ENCODE measurements around the gene LRRN4.
"Not testable (repeated sequence)": the region's sequence is repeated elsewhere in the genome, so short reads cannot be mapped to it uniquely, and the experiment has no call there.

Gene LRRN4

DNA sequence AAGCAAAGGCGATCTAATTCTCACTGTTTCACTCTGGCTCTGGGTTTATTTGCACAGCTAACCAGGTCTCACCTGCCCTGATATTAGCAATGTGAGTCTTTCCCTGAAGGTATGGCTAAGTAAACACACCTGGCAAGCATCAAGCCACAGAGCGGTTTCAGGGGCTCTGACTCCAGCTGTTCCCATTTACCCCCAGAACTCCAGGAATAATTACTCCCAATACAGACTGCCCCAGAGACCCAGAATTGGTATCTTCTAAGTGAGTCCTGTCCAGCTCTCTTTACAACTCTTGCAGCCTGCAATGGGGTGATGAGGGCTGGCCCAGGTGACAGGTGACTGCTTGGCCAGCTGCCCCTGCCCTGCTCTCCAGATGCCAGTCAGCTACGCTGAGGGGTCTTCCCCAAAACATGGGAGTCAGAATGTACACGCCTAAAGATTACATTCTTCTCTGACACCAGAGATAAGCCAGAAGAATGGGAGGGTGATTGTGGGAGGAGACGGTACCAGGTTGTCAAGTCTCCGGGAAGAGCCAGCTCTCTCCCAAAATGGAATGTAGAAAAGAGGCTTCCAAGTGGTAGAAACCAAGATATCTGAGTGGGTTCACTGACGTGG lies 4.9 kb upstream of the LRRN4 start:
- no peak for DNase-seq (ENCODE audit: low spot score)

DNA sequence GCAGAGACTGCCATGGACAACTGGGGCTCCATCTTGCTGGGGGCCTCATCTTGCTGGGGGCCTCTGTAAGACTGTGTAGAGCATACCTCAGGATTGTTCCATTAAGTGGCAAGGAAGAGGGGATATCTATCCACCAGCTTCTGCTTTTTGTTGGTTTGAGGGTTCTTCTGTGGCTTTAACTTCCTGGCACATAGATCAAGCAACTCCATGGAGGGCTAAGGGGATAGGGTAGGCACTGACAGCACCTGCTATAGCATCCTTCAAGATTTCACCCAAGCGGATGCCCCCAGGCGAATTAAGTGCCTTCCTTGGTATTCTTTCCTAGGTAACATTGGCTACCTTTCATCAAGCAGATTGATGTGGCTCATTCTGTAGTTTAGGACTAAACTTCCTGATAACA lies 3.8 kb upstream of the LRRN4 start:
- no peak for DNase-seq (ENCODE audit: low spot score)

DNA sequence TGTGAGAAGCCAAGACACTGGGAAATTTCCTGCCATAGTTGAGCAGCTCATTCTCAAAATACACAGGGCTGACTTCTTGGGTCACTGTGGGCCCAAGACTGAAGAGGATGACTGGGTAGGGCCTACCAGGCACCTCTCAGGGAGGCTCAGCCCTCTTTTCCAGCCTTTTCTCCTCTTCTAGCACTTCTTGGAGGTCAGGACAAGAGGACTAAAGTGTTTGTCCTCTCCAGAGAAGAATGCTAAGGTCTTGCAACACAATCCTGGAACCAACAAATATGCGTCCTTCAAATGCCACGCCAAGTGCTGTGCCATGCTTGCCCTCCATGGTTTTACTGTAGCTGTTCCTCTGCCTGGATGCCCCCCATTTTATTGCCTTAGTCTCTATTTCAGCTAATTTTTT lies 3.3 kb upstream of the LRRN4 start:
- no peak for DNase-seq (ENCODE audit: low spot score)

DNA sequence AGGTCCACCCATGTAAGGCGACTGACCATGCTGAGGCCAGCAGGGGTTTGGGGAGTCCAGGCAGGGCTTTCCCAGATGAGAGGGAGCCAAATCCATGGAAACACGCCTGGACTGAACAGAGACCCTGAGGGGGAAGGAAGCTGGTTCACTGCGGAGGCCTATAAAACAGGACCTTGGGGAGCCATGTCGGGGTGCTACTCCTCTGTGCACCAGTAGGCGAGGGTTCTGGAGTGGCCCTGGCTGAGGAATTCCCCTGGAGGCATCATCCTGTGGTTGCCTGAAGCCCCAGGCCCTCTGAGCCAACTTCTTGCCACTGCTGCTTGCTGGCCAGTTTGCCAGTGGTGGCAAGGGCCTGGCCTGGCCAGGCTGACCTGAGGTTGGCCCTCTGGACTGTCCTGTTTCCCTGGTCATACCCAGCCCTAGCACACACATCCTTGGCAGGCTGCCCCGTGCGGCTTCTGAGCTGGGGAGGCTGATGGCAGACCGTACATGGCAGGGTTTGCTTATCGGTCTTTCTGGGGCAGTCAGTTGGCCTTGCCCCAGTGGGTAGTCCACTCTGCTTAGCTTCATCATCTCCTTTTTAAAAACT lies 2.2 kb upstream of the LRRN4 start:
- no peak for DNase-seq (ENCODE audit: low spot score)

DNA sequence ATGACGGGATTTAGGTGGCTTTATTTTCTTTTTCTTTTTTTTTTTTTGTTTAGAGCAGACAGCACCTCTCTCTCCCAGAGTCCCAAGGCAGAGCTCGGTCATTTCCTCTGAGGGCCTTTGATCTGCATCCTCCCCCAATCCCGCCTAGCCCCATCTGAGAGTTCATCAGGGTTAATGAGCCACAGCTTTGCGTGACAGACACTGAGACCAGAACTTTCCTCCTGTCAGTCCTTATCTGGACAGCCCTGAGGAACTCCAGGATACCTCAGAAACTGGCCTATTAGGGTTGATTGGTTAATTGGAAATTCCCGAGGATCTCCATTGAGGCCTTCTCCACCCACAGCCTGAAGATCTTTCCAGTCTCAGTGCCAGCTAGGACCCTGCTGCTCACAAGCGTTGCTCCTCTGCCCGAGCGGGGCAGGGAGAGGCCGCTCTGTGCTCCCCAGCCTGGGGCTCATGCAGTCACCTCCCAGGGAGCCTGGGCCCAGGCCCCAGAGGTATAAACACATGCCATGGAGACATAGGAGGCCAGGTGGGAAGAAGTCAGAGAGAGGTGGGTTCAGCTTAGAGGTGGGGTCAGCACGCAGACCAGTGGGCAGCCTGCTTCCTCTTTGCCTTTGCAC lies 1.4 kb upstream of the LRRN4 start:
- no peak for DNase-seq (ENCODE audit: low spot score)

DNA sequence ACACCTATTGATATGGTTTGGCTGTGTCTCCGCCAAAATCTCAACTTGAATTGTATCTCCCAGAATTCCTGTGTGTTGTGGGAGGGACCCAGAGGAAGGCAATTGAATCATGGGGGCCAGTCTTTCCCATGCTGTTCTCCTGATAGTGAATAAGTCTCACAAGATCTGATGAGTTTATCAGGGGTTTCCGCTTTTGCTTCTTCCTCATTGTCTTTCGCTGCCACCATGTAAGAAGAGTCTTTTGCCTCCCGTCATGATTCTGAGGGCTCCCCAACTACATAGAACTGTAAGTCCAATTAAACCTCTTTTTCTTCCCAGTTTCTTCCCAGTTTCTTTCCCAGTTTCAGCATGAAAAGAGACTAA lies 810 bp upstream of the LRRN4 start:
- not testable (repeated sequence) for DNase-seq (ENCODE audit: low spot score)

DNA sequence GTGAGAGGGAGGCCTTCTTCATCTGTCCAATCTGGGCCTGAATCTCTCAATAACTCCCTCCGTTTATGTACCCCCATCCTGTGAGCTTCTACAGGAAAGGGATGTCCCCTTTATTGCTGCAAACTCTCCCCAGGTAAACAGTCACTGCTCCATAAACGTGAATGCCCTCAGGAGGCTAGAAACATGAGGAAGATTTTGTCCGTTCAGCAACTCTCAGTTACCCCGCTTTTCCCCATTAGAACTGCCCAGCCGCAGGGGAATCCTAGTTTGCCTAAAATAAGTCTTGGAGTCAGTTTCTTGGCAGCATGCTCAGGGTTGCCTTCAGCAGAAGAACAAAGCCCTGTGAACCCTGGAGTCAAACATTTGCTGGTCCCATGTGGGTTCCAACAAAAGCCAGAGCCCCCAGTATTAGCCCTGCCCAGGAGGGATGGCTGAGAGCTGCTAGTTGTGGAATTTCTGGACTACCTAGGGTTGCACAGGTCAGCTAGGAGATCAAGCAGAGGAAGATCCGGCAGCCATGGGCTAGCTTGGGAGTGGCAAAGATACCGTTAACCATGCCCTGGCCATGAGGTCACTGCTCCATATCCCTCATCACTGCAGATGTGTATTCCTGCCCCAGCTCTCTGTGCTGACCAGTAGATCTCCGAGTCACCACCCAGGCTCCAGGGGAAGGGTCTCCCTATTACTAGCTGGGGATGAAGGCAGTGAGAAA lies 640 bp downstream of the LRRN4 start:
- DNase-seq (ENCODE audit: low spot score), result no peak

DNA sequence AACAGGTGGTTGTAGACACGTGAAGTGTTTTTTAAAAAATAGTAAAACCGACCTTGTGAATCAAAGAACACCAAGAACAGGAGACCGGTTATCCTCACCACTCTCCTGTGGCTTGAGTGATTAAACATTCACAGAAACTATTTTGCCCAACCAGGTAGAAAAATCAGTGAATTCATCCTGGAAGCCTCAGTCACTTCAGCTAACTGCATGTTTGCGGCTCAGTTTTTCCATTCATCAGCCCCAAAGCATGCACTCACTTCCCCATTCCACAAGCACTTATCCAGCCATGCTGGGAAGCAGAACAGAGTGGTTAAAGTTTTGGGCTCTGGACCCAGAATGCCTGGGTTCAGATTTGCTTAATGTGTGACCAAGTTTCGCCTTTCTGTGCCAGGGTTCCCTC lies 2.4 kb downstream of the LRRN4 start:
- no peak for DNase-seq (ENCODE audit: low spot score)

DNA sequence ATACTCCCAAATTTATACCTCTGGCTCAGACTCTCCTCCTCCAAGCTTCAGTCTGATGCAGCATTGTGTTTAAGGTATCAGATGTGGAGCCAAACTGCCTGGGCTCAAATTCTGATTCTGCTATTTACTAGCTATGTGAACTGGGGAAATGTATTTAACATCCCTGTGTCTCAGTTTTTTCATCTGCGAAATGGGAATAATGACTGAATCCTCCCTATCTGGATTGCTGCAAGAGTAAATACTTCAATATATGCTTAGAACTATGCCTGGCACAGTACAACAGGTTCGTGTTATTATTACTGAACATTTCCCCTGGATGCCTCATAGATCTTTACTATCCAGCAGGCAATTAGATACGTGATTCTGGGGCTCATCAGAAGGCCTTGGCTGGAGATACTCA lies 5.5 kb downstream of the LRRN4 start:
- no peak for DNase-seq (ENCODE audit: low spot score)

DNA sequence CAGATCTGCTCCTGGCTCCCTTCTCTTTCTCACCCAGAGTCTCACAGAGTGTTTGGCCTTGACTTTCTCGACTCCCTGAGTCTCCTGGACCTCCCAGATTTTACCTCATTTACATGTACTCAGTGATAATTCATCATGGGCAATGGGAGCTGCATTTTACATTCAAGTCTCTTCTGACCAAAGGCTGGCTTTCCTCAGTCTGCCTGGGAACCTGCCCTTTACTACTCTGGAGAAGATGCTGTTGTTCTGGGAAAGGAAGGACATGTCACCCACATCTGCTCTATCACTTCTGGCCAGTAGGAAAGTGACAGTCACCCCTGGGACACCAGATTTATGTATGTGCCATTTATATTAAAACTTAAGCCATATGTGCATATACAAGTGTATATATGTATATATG lies 7.4 kb downstream of the LRRN4 start:
- DNase-seq (ENCODE audit: low spot score), result no peak

DNA sequence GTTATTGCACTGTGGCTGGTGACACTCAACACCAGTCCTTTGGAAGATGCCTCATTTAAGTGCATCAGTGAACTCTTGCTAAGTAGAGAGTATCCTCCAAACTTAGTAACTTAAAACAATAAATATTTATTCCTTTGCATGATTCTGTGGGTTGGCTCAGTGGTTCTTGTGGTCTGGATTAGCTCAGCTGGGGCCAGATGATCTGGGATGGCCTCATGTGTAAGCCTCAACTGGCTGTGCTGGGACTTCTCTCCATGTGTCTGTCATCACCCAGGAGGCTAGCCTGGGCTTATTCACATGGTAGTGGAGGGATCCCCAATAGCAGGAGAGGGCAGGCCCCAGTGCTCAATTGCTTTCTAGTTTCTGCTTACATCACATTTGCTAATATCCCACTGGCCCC lies 8.3 kb downstream of the LRRN4 start:
- no peak for DNase-seq (ENCODE audit: low spot score)

DNA sequence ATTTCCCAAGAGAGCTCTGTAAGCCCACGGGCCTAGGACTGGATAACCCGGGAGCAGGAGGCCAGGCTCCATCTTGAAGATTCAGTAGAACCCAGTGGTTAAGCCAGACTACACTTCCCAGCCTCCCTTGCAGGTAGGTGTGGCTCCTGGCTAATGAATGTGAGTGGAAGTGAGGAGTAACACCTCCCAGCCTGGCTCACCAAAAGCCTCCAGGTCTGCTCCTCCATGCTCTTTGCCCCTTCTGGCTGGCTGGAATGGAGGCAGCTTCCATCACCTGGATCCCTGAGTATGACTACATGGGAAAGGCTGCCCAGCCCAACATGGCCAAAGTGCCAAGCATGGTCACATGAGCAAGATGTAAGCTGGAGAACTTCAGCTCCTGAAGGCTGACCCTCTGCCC lies 9.7 kb downstream of the LRRN4 start:
- DNase-seq (ENCODE audit: low spot score), result no peak

DNA sequence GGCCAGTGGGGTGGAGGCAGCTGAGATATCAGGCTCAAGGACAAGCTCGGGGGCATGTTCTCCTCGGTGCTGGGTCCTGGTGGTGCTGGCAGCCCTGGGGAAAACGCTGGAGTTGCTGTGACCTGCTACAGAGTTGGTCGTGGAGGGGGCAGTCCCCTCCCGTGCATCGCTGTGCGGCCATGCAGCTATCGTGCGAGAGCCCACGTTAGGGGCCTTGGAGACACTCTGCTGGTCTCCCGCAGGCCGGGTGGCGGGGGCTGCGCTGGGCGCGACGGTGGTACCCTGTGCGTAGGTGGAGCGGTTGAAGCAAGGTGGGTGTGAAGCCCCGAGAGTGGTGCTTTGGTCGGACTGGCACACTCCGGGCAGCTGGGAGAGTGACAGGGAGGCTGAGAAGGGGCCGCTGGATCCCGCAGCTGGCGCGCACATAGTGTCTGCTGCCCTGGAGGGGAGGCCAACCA lies 12.0 kb downstream of the LRRN4 start:
- no peak for DNase-seq (ENCODE audit: low spot score)

DNA sequence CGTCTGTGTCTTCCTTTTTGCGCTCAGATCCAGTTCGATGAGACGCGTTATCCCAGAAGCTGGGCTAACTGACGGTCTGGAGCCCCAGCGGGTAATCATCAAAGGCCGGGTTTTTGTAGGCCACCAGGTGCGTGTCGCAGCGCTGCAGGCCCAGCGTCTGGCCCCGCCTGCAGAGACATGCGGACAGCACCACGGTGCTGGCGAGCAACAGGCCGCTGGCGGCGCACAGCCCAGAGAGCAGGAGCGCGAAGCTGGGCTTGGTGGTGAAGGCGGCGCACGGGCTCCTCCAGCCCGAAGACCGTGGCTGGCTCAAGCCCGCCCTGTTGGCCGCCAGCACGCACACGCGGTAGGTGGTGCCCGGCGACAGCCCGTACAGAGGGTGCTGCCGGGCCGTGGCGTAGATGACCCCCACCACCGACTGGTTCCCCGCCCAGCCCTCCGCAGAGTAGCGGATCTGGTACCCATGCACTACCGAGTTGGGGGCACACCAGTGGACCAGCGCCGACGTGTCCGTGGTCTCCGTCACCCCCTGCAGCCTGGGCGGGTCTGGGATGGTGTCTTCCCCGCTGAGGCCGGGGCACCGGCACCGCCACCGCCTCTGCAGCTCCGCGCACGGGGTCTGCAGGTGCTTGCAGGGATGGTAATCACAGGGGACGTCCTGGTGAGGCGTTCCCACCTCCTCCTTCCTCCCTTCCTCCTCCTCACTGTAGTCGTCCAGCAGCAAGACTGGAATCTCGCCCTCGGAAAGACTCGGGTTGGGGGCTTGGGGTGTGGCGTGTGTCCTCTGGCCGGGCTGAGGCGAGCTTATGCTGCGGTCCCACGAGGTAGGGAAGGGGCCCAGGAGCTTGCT lies 12.7 kb downstream of the LRRN4 start:
- DNase-seq (ENCODE audit: low spot score), result no peak

DNA sequence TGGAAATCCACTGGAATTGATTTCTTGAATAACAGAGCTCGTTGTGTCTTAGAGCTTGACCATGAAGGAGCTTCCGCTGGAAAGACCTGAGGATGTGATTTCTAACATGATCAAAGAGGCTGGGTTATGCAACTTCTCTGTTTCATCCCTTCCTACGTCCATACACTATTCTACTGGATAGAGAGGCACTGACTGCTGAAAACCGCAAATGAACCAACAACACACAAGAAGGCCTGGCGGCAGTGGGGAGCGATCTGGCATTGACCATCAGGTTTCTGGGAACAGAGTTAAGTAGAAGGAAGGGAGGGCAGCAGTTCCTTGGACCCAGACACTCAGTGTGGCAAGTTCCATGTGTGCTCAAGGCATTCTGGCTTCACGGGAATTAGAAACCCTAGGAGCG lies 13.3 kb downstream of the LRRN4 start:
- no peak for DNase-seq (ENCODE audit: low spot score)

DNA sequence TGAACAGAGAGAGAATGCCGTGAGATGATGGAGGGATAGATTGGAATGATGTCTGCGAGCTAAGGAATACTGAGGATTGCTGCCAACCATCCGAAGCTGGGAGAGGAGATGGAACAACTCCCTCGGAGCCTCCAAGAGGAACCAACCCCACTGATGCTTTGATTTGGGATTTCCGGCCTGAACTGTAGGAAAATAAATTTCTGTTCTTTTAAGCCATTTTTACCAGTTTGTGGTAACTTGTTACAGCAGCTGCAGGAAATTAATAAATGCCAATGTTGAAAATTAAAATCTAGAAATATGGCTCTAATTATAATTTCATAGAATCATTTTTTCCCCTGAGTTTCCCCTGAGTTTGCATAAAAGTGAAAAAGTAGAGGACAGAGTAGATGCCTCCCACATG lies 14.1 kb downstream of the LRRN4 start:
- no peak for DNase-seq (ENCODE audit: low spot score)

DNA sequence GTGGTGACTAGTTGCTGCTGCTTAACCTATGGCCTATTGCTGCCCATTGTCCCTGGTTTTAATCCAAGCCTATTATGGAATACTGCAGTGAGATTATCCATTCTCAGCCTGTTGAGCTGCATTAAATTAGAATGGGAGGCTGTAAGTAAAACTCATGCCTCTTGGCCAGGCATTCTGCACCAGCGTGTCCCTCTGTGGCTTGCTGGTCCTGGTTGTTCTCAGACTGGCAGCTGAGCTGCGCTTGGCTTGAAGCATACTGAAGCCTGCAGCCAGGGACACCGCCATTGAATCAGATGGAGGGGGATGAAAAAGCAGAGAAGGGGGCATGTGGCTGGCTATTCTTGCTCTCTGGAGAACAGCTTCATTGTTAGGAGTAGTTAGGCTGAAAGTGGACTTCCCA lies 15.6 kb downstream of the LRRN4 start:
- no peak for DNase-seq (ENCODE audit: low spot score)

DNA sequence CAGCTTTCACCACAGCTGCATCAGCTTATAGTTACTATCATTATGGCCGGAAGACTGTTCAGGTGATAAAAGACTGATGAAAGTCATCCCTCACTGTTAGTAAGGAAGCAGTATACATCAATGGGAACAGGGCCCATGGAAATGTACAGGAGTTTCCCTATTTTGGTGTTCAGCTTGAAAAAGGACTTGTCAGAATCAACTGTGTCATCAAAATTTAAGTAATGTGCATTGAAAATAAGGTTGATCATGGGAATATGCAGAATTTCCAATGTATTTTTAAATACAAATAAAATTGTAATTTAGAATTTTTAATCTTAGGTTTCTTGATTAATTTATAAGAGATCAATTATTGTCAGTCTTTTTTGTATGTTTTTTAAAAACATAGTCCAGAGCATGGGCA lies 16.8 kb downstream of the LRRN4 start:
- no peak for DNase-seq (ENCODE audit: low spot score)

DNA sequence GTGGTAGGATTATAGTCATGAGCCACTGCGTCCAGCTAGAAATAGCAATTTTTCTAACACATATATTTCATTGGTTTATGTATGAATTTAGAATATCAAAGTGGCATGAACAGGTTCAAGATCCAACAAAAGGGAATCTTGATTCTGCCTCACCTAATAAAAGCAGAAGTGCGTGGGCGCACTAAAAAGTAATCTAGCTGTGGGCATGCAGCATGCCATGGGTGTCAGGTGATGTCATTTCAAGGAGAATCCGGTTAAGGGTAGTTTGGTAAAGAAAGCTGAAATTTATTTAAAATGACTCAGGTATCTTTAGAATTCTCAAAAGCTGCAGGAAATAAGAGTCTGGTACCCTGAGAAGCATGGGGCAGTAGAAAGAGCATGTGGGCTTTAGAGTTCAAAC lies 17.6 kb downstream of the LRRN4 start:
- DNase-seq (ENCODE audit: low spot score), result no peak

DNA sequence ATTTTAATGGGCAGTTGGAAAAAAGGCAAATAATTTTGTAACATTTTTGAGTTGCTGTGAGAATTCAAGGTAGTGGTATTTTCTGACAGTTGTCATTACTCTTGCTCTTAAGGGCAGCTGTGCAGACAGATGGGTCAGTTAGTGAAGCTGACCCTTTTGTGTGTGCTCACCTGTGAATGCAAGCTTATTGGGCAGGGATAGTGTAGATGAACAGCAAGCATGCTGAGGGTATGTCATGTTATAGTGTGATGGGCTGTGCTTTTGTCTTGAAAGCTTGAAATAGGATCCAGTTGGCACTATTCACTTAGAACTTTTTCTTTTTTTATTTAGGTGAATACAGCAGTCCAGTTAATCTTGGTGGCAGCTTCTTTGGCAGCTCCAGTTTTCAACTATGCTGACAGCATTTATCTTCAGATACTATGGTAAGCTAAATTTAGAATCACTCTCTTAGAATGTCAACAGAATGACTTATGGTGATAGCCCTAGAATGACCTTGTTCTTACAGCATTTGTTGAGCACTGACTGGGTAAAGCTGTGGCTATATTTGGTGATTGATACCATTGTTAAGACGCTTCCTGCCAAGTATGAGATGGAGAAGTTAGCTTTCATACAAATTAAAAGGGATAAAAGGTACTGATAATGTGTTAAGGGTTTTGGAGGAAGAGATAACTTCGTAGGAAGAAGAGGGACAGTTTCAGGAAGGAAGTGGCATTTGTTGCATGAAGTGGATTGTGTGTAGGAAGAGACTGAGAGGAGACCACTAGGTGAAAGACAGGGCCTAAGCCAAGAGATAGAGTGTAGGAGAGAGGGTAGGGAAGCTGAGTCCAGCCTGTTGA lies 19.5 kb downstream of the LRRN4 start:
- DNase-seq (ENCODE audit: low spot score), result no peak

DNA sequence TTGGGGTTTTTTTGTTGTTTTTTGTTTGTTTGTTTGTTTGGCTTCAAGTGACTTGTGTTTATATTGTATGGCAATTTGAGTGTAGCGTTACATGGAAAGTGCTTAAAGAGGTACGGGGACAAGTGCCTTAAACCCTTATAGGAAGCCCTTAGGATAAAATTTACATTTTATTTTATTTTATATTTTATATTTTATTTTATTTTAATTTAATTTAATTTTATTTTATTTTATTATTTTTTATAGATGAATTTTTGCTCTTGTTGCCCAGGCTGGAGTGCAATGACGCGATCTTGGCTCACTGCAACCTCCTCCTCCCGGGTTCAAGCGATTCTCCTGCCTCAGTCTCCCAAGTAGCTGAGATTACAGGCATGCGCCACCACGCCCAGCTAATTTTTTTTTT lies 21.0 kb downstream of the LRRN4 start:
- DNase-seq (ENCODE audit: low spot score), result not testable (repeated sequence)

Measured in HuH-7 (cell line).